Effector CD4-positive, alpha-beta T cell (primary cell): ENCODE results near the gene G6PC3.
"Not testable (repeated sequence)": the region's sequence is repeated elsewhere in the genome, so short reads cannot be mapped to it uniquely, and the experiment has no call there.

Source experiments
- DNase-seq: peaks from one replicate; pipeline ENCODE4 v3.0.0-alpha.2; 2020

Gene G6PC3

DNA sequence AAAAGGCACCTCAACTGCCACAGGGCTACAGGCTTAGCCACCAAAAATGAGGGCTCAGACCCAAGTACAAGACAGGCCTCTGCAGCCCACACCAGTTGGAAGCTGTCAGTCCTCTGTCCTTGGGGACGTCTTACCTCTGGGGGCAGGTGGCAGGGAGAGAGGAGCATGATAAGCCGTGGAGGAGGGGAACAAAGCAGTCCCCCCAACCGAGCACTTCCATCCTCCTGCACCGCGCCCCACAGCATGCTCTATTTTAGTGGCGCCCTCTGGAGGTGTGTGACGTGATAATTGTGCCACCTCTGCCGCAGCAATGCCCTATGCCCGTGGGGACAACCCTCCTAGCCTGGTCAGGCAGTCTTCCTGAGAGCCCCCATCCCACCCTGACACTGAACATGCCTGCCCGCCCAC is 13.6 kb downstream of the G6PC3 start:
- DNase-seq, result no peak

GRCh38 chr17:44084921-44085320 is 14.4 kb downstream of the G6PC3 start:
- no peak for DNase-seq

- DNase-seq, result no peak
These were observed 15.4 kb downstream of the G6PC3 start for GRCh38 chr17:44085908-44086307.

DNA sequence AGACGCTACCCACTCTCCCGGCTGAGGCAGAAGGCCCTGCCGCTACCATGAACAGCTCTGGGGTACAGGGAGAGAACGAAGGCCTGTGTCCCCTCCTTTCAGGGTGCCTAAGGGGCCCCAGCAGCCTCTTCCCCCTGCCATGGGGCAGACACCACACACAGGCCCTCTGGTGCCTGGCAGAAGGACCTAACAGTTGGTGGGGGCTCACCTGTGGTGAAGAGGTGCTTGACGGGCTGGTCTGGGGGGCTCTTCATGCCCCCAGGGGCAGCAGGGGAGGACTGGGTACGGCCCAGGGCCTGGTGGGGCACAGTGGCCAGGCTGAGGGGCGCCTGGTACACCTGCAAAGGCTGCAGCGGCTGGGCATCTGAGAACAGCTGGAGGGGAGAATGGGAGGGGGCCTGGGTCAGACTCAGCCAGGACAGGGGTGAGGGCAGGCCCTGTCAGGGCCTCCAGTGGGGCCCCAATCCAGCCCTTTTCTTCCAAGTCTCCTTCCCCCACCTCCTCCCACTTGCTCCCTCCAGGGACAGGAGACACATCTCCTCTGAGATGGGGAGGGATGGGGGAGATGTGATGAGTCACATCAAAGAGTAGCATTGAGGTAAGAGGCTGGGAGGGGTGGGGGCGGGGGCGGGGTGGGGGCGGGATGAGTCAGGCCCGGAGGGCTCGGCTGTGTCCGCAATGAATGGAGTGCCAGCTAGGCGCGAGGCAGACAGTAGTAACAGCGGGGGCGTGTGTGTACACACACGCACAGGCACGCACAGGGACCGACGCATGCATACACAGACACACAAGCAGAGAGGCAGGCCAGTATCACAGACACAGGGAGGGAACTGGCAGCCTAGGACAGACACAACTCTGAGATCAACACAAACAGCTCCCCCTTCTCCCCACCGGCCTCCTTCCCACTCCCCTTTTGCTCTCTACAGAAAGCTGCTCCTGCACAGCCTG is 16.1 kb downstream of the G6PC3 start:
- no peak for DNase-seq

GRCh38 chr17:44087319-44087718 is 16.8 kb downstream of the G6PC3 start:
- no peak for DNase-seq

- DNase-seq, result no peak
These were observed 17.7 kb downstream of the G6PC3 start for GRCh38 chr17:44088254-44088653.

GRCh38 chr17:44091200-44091997 is 20.9 kb downstream of the G6PC3 start:
- DNase-seq, result no peak

DNA sequence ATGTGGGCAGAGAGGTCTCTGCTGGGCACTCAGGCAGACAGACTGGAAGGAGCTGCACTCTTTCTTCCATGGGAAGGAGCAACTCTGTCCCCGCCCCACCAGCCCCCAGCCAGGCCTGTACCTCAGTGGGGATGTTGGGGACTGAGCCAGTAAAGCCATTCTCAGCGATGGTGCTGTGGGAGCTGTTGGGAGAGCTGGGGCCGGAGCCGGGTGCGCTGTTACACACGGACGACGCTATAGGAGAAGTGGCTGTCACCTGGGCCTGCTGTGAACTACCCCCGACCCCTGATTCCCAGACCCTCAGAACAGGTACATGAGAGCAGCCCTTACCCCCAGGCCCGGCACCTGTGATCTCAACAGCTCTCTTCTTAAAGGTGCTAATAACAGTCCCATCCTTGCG is 21.5 kb downstream of the G6PC3 start:
- no peak for DNase-seq

DNA sequence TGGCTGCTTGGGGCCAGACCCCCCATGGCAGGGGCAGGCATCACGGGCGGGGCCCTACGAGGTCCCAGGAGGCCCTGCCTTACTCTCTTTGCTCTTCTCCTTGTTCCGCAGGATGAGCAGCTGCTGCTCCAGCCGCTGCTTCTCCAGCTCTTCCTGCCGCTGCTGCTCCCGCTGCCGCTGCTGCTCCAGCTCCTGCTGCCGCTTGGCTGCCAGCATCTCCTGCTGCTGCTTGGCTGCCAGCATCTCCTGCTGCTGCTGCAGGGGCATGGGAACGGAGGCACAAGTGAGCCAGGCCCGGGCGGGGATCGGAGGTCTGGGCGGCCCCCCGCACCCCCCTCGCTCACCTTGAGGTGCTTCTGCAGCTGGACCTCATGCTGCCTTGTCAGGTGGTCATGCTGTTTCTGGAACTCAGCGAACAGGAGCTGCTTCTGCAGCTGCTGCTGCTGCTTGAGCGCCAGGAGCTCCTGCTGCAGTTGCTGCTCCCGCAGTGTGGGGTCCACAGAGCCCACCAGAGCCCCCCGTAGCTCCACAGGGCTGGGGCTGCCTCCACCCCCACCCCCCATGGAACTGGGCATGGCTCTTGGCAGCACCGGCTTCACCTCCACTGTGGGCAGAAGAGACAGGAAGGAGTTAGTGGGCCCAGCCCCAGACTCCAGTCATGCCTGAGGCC is 22.8 kb downstream of the G6PC3 start:
- no peak for DNase-seq

- DNase-seq, result no peak
These were observed 24.3 kb downstream of the G6PC3 start for GRCh38 chr17:44094701-44095387.

GRCh38 chr17:44095388-44095646 is 24.8 kb downstream of the G6PC3 start:
- no peak for DNase-seq

- no peak for DNase-seq
These were observed 25.3 kb downstream of the G6PC3 start for GRCh38 chr17:44095647-44096496.

- DNase-seq, result no peak
These were observed 26.8 kb downstream of the G6PC3 start for GRCh38 chr17:44097110-44097958.

DNA sequence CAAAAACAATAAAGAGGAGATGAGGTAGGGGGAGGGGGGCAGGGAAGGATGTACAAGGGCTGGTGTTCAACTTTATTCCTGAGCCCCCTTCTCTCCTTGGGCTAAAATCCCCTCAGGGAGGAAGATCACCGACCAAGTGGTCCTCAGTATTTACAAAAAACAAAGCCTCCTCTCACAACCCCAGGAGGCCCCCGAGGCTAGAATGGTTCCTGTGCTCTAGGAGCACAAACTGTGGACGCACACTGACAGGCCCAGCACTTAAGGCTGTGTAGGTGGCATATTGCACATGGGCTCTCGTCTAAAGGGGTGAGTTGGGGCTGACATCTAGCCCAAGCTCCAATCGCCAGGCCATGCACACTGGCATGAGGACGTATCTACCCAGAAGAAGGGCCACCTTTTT is 31.3 kb downstream of the G6PC3 start:
- DNase-seq, result not testable (repeated sequence)

GRCh38 chr17:44102849-44103622 is 32.5 kb downstream of the G6PC3 start:
- DNase-seq, result no peak

GRCh38 chr17:44105483-44105882 is 34.9 kb downstream of the G6PC3 start:
- DNase-seq, result no peak

DNA sequence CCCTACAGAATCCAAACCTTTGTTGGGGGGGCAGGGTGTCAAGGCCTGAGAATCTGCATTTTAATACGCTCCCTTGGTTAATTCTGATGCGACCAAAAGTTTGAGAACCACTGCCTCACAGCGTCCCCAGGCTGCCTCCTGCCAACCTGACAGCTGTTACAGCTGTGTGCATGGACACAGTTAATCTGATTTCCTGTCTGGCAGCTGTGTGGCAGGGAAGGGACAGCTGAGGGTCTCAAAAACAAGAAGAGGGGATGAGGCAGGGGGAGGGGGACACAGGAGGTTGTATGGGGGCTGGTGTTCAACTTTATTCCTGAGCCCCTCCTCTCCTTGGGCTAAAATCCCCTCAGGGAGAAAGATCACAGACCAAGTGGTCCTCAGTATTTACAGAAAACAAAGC is 35.4 kb downstream of the G6PC3 start:
- DNase-seq, result no peak

- no peak for DNase-seq
These were observed 36.3 kb downstream of the G6PC3 start for GRCh38 chr17:44106801-44107200.

DNA sequence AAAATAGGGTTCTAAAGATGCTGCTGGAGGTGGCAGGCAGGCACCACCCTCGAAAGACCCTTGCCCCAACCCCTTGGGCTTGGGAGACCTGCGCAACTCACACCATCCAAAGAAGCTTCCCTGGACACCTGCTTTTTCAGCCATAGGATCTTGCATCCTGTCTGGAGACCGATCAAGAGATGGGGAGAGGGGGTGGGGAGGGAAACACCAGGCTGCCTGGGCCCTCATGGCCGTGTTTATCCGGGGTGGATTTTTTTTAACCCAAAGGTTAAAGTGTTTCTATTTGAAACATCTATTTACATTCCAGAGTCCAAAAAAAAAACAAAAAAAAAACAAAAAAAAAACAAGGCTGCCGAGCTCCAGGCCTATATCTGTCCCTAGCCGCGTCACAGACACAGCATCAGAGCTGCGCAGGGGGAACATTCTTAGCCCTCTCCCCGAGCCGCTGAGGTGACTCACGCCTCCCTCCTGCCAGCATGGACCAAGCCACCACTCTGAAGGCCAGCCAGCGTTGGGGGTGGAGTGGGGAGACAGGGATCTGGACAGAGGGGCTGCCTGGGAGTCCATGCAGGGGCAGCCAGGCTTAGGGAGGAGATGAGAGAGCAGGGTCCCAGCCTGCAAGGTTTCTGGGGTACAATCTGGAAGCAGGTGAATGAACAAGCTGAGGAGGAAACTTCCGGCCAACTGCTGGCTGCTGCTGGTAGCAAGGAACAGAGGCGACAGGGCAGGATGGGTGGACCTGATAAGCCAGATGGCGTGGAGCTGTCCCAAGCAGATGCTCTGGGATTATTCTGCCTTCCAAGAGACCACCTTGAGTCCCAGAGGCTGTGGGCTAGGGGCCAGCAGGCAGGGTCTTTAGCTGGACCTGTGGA is 38.1 kb downstream of the G6PC3 start:
- DNase-seq, result no peak
